Activated naive CD4-positive, alpha-beta T cell treated with anti-CD3 and anti-CD28 coated beads, Interleukin-2, amount 50 U/mL, for 24 hours (primary cell): ENCODE data around the gene VWA3B.

Source experiments
- H3K27ac Mint-ChIP-seq: one replicate; pipeline ENCODE4 v1.8.0; 2021; ENCODE audit warnings: mild to moderate bottlenecking, mixed read lengths
- H3K27me3 Mint-ChIP-seq: one replicate; pipeline ENCODE4 v1.8.0; 2021; ENCODE audit warnings: mixed read lengths
- H3K36me3 Mint-ChIP-seq: one replicate; pipeline ENCODE4 v1.8.0; 2021; ENCODE audit warnings: mixed read lengths
- H3K4me1 Mint-ChIP-seq: one replicate; pipeline ENCODE4 v1.8.0; 2021; ENCODE audit warnings: mixed read lengths
- H3K4me3 Mint-ChIP-seq: one replicate; pipeline ENCODE4 v1.8.0; 2021; ENCODE audit warnings: mild to moderate bottlenecking, mixed read lengths
- H3K9me3 Mint-ChIP-seq: one replicate; pipeline ENCODE4 v1.8.0; 2021; ENCODE audit warnings: mixed read lengths

VWA3B gene

GRCh38 chr2:98357849-98358248 lies 270.9 kb downstream of the VWA3B start:
- H3K4me1 Mint-ChIP-seq: no peaks in the 10 kb centered on the region
- H3K27ac Mint-ChIP-seq: no peak overlapping the region
- no peak overlapping the region for H3K4me3 Mint-ChIP-seq

GRCh38 chr2:98359986-98360385 lies 273.0 kb downstream of the VWA3B start:
- no peaks in the 10 kb centered on the region for H3K4me1 Mint-ChIP-seq
- H3K36me3 Mint-ChIP-seq: peaks cover 2% of the 10 kb centered on the region
- peaks cover 6% of the 10 kb centered on the region for H3K9me3 Mint-ChIP-seq
- peaks cover 11% of the 10 kb centered on the region for H3K27me3 Mint-ChIP-seq
- no peak overlapping the region for H3K27ac Mint-ChIP-seq
- no peak overlapping the region for H3K4me3 Mint-ChIP-seq

More at GRCh38 chr2:98357849-98358248, 270.9 kb downstream of the VWA3B start:
- H3K36me3 Mint-ChIP-seq: peaks cover 2% of the 10 kb centered on the region
- H3K9me3 Mint-ChIP-seq: peaks cover 3% of the 10 kb centered on the region
- H3K27me3 Mint-ChIP-seq: peaks cover 11% of the 10 kb centered on the region
